HG03139 (cell line): Measurements from ENCODE around the gene NRXN3.

Experiments
- ATAC-seq: cut with Tn5 transposase; IDR thresholded peaks from one replicate; pipeline ENCODE4 v1.9.1; 2021; ENCODE audit not compliant: unreplicated experiment

The NRXN3 gene

GRCh38 chr14:78242086-78242485 lies 71.9 kb downstream of the NRXN3 start:
- no peak for ATAC-seq

- no peak for ATAC-seq
Measured at GRCh38 chr14:78243187-78243586, 73.0 kb downstream of the NRXN3 start.

GRCh38 chr14:78245238-78245637 lies 75.1 kb downstream of the NRXN3 start:
- ATAC-seq, result no peak

- no peak for ATAC-seq
Measured at GRCh38 chr14:78248501-78249090, 78.4 kb downstream of the NRXN3 start.

DNA sequence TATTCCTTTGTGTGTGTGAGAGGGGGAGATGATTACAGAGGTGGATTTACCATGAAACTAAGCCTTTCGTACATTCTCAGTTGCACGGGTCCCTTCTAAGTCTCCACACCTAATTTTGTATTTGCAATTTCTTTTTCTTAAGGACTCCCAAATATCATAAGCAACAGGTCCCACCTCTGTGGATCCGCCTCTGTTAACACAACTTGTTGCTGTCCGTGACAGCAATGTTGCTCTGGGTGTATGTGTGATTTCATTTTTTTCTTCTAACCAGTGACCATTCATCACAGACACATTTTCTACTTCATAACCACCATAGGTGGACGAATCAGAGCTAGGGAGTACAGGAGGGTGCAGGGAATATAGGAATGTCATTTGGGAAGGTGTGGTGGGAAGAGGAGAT lies 81.1 kb downstream of the NRXN3 start:
- ATAC-seq, result no peak

DNA sequence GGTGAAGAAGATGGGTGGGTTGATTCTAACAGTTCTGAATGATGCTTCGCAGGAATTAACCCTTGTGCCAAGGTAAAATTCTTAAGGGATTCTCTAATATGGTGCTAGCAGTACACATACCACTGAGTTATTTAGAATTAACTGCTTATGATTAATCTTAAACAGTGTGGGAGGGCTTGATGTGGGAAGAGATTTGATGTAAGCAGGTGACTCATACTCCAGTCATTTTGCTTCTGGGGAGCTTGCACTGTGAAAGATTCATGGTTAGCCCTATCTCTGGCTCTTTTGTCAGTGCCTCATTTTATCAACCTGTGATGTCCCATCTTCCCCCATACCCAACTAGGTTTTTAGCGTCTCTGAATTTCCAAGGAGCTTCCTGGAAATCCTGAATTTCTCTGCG lies 83.8 kb downstream of the NRXN3 start:
- no peak for ATAC-seq

- no peak for ATAC-seq
Measured at GRCh38 chr14:78254911-78255461, 84.8 kb downstream of the NRXN3 start.

GRCh38 chr14:78259831-78260230 lies 89.7 kb downstream of the NRXN3 start:
- no peak for ATAC-seq

GRCh38 chr14:78278464-78279250 lies 108.5 kb downstream of the NRXN3 start:
- no peak for ATAC-seq

GRCh38 chr14:78282437-78282836 lies 112.3 kb downstream of the NRXN3 start:
- ATAC-seq, result no peak

DNA sequence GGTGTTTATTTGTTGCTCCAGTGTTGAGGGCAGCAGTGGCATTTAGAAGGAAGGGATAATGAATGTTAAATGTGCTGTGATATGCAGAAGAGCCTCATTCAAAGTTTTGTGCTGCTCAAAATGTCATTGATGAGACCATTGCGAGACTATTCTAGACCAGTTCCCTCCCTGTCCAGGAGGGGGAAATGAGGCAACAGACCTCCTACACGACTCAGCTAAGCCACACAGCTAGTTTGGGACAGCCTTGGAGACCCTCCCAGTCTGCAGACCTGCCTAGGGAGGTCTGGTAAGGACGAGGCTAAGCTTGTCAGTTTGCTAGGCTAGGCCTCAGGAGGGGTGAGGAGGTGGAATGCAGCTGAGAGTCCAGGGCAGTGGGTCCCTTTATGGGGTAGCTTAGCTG lies 116.0 kb downstream of the NRXN3 start:
- ATAC-seq, result no peak

- peak; percentile 76 for ATAC-seq
Measured at GRCh38 chr14:78292003-78292402, 121.8 kb downstream of the NRXN3 start.

DNA sequence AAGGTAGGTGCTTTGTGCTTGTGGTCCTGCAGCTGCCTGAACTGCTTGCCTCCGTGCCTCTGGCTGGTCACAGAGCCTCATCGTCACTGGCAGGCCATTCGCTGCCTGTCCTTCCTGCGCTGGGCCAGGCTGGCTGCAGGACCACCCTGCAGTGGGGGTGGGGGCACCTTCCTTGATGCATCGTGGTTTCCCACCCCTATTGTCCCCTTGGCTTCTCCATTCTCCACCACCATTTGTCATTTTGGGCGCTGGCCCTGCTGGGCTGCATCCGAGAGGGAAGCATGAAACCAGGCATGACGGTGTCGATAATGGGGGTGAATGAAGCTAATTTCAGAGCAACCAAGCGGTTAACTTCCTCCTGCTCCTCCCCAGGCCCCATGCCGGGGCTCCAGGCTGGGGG lies 127.7 kb downstream of the NRXN3 start:
- no peak for ATAC-seq

GRCh38 chr14:78298298-78298697 lies 128.1 kb downstream of the NRXN3 start:
- no peak for ATAC-seq

DNA sequence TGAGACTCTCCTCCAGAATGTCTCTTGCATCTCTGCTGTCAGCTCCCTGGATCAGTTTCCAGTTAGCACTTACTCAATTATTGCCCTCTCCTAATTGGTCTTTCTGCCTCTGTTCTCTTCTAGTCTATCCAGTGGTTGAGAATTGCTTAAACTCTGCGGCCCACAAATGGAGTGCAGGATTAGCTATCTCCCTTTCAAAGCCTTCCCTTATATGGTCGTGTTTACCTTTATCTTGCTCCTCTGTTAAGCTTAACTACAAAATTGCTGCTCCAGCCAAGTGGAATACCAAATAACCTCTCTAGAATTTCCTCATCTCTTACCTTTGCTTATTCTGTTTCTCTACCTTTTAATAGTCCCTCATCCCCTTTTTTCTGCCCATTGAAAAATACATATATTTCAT lies 132.7 kb downstream of the NRXN3 start:
- ATAC-seq, result no peak

GRCh38 chr14:78307671-78308070 lies 137.5 kb downstream of the NRXN3 start:
- ATAC-seq, result no peak

DNA sequence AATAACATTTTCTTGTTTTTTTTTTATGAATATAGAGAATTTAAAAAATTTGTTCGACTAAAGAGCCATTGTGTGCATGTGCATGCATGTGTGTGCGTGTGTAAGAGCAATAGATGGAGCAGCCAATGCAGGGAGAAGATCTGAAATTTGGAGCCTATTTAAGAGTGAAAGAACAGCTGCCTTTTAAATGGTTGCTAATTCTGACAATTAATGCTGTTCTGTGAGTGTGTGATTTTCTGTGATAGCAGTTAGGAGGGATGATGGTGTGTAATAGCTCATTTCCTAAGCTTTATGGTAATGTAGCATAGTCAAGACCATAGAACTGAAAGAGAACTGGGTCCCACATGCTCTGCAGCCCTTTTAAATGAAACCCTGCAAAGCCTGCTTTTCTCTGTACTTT lies 137.9 kb downstream of the NRXN3 start:
- no peak for ATAC-seq

DNA sequence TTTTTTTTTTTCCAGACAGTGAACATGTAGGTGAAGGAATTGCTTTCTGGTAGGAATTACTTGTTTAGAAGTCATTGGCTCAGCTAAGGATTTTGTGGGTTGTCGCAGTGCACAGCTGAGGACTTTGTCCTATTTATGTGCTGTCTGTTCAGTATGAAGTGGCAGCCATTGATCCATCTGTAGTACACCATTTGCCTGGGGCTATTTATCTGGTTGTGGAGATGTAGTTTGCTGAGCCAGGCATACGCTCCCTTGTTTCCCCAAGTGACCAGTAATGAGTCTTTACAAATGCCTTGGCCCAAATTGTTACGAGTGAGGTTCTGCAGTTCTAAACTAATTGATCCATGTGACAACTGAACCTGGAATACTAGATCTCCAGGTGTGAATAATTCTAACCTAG lies 140.1 kb downstream of the NRXN3 start:
- no peak for ATAC-seq

- no peak for ATAC-seq
Measured at GRCh38 chr14:78313499-78313898, 143.3 kb downstream of the NRXN3 start.

DNA sequence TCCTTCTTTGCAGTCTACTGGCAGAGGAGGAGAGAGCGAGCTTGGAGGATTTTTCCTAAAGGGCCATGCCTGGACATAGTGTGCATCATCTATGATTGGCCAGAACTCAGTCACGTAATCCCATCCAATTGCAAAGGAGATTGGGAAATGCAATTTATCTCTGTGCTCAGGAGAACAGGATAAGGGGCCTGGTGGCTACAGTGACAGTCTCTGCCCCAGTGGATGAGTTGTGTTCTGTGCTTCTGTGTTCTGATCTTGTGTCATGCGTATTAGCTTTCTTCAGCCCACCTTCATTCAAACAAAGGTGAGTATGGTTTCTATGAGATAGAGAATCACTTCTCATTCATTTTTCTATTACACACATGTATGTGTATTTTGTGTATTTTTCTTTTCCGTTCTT lies 144.3 kb downstream of the NRXN3 start:
- no peak for ATAC-seq

DNA sequence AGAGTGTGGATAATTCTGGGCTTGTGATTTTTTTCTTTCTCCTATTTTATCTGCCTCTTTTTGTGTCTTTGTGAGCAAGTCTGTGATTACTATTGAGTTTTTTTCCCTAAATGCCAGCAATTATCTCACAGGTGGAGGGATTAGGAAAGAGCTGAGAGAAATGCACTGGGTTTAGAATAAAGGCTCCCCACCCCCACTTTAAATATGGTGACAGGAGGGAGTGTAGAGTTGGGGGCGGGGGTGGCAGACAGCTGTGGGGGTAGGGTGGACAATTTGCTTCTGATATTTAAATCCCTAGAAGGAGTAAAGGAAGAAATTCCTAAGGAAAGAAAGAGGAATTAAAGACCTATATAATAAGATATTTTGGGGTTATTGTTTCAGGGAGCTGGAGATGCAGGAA lies 145.9 kb downstream of the NRXN3 start:
- no peak for ATAC-seq

DNA sequence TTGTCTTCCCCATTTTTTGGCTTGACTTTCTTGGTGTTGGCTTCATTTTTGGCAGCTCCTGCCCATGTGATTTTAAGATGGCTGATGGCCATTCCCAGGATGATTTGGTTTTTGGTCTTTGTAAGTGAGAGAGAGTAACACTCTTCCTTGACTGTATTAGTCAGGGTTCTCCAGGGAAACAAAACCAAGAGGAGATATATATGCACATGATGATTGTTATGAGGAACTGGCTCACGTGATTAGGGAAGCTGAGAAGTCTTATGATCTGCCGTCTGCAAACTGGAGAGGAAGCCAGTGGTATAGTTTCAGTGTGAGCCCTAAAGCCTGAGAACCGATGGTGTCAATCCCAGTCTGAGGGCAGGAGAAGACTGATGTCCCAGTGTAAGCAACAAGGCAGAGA lies 146.6 kb downstream of the NRXN3 start:
- no peak for ATAC-seq

- no peak for ATAC-seq
Measured at GRCh38 chr14:78319406-78319805, 149.2 kb downstream of the NRXN3 start.
